IPS-11a (cell line): ENCODE results near the gene CELF2.

Source experiments
- H3K4me3 ChIP-seq: one replicate; pipeline ENCODE4 v1.5.1; 2013; ENCODE audit warnings: low read depth, low read length, control low read depth

The CELF2 gene

GRCh38 chr10:11242443-11243387 lies 225.0 kb downstream of the CELF2 start:
- H3K4me3 ChIP-seq: no peak overlapping the region

- no peak overlapping the region for H3K4me3 ChIP-seq
Observed at GRCh38 chr10:11243425-11244222, 226.0 kb downstream of the CELF2 start.

DNA sequence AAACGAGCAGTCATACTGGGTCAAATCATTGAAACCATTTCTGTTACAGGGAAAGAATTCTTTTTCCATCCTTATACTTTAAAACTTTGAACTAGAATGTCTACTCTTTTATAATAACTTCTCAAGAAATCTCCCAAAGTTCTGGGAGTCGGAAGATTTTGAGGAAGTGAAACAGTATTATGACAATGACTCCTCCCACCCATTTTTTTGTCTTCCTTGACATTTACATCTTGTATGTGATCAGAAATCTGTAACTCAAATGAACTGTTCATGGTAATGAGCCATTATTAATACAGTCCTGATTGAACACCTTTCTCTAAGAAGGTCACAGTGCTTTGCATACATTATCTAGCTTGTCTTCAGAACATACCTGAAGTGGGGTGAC lies 227.4 kb downstream of the CELF2 start:
- no peak overlapping the region for H3K4me3 ChIP-seq

DNA sequence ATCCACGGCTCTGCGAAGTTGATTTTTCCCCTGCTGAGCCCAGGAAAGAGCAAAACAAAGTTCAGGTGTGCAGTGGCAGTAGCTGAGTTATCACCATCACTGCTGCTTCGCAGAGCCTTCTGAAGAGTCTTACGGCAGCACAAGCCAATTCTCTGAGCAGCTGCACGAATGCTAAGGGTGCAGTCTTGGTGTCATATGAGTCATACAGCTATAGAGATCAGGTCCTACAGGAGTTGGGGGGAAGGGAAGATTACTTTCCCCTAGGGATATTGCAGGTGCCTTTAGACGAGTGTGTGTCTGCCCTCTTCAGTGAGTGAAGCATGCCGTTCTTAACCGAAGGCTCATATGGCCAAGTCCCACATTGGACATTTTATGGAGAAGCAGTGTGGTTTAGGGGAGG lies 227.8 kb downstream of the CELF2 start:
- H3K4me3 ChIP-seq: no peak overlapping the region

DNA sequence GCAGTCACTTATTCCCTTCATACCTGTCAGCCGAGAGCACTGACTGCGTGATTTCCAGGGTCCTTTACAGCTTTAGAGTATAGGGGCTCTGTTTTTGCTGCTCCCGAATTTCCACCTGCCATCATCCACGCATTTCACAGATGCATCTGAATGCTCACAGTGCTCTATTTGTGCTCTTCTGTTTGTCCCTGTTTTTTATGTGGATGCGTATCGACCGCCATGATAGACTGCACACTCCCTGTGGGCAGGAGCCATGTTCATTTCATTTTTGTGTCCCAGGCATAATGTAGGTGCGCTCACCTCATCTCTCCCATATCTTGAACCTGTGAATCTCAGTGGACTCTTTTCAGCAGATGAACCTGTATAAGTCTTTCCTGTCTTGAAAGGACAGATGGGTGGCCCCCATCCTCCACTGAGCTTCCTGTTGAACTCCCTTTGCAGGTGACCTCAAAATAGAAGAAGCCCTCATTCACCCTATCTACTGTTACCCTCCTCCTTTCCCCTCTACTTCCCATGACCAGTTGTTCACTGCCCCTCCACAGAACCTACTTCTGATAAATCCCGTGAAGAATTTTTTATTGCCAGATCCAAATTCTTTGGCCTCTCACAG lies 228.4 kb downstream of the CELF2 start:
- H3K4me3 ChIP-seq: no peak overlapping the region

DNA sequence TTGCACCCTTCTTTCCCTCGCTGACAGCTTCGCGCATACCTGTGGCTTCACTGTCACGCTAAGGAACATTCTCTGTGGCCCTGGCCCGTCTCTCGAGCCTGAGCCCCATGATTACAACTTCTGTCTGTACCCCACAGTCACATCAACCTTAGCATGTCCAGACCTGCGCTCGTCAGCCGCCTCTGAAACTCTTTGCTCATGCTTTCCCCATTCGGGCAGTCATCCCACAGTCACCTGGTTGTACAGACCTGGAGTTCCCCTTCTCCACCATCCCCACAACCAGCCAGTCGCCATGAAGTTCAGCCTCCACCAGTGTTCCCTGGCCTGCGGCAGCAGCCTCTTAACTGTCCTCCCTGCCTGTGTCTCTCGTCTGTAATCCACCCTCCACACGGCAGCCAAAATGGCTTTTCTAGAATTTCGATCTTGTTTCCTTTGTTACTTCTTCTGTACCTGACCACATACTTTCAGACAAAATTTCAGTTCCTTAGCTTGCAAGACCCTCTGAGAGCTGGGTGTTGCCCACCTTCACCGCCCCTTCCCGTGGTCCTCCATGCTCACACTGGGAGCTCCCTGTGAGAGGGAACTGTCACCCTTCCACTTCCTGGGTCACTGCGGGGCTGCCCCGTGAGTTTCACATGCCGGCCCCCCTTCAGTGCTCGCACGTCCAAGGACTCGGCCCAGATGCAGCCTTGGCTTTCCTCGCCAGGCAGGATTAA lies 229.2 kb downstream of the CELF2 start:
- no peak overlapping the region for H3K4me3 ChIP-seq

- H3K4me3 ChIP-seq: no peak overlapping the region
Observed at GRCh38 chr10:11249152-11249807, 231.6 kb downstream of the CELF2 start.

DNA sequence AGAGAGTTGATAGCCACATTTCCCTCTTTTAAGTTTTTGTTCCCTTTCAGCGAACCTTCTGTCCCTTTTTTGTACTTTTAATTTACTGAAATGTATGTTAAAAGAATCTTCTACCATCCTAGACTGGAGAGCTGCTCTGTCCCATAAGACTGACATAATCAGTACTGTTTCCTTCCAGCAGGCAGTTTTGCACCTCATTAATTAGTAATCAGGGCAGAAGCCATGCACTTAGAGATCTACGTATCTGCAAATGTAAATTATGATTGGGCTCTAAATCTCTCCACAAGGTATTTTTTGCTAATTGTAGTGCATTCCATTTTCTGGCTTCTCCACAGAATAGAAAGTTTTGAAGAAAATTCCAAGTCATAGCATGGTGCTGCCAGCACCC lies 232.1 kb downstream of the CELF2 start:
- no peak overlapping the region for H3K4me3 ChIP-seq

- no peak overlapping the region for H3K4me3 ChIP-seq
Observed at GRCh38 chr10:11250304-11250703, 232.6 kb downstream of the CELF2 start.

- no peak overlapping the region for H3K4me3 ChIP-seq
Observed at GRCh38 chr10:11252887-11253286, 235.2 kb downstream of the CELF2 start.

DNA sequence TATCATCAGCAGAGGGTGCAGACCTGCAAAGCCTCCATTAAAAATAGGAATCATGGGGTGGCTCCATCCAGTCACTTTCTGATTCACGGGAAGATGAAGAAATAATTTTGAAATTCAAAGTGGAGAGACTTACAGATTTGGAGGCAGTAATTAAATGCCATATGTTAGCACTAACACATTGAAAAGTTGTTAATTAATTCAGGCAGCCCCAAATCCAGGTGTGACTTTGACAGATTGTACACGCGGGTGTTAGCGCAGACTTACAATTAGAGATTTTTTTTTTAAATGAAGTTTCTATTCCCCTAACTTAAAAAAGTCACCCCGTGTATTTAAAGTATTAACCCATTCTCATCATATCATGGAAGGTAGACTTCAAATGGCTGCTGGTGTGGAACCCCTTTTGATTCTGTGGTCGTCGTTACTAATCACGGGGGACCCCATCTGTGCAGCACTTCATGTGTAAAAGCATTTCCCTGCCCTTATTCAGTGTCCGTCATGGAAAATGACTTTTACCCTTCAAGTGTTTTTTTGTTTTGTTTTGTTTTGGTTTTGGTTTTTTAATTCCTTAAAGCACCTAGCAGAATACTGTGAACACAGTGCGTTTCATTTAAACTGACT lies 235.8 kb downstream of the CELF2 start:
- no peak overlapping the region for H3K4me3 ChIP-seq

GRCh38 chr10:11255156-11255555 lies 237.5 kb downstream of the CELF2 start:
- H3K4me3 ChIP-seq: no peak overlapping the region

DNA sequence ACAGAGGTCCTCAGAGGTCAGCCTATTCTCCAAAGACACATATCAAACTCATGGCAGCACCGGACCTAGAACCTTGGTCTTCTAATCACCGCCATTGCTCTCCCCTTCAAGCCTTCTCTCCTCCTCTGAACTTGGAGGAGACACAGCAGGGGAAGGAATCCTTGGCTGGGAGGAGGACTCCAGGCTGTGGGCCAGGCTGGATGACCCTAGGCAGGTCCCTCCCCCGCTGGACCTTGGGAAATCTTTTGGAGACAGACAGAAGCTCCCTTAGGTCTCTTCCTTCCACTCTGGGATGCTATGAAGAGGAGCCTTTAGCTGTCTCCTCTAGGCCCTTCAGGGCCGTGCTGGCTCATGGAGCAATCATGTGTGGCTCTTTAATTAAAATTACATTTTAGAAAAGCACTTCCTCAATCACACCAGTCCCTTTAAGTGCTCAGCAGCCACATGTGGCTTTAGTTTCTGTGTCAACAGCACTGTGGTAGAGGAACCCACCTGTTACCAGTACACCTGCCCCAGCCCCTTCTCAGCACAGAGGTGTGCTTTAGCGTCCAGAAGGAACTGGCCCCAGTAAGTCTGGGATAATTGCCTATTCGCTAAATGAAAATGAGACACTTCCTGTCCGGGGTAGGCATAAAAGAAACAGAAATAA lies 238.2 kb downstream of the CELF2 start:
- no peak overlapping the region for H3K4me3 ChIP-seq

GRCh38 chr10:11256896-11257295 lies 239.2 kb downstream of the CELF2 start:
- no peak overlapping the region for H3K4me3 ChIP-seq

DNA sequence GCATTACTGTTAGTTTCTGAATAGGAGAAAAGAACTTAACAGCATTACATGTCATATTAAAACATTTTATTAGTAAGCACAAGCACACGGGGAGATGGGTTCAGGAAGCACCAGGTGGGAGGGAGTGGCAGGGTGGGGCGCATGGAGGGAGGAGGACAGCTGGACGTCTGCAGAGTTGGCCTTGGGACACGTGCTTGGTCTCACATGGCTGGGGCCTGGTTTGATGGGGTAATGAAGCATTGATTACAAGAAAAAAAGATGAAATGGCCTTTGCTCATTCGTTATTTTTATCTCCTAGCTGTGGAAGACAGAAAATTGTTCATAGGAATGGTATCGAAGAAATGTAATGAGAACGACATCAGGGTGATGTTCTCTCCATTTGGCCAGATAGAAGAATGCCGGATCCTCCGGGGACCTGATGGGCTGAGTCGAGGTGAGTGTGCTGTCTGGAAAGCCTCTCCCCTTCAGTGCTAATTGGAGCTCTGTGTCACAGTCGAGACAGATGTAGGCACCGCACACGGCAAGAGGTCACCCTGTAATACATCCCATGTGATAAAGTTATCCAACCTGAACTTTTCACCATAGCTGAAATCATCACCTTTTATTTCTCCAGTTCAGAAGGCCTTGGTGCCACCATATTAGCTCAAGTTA lies 239.9 kb downstream of the CELF2 start:
- no peak overlapping the region for H3K4me3 ChIP-seq

GRCh38 chr10:11260170-11260569 lies 242.5 kb downstream of the CELF2 start:
- H3K4me3 ChIP-seq: no peak overlapping the region

DNA sequence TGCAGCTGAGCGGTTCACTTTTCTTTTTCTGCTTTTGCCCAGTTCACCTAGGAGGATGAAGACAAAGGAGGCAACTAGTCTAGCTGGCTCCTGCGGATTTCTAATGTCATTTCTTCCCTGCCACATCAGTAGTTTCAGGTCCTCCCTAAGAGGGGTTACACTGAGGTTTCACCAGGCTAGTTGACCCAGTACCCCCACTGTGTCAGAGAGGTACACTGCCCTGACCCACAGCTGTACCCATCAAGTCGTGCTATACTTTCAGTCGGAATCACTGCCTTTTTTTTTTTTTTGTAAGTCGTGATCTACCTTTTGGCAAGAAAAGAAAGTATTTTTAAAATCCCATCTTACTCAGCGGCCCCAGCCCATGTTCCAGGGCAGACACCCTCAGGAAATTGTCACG lies 243.5 kb downstream of the CELF2 start:
- no peak overlapping the region for H3K4me3 ChIP-seq

DNA sequence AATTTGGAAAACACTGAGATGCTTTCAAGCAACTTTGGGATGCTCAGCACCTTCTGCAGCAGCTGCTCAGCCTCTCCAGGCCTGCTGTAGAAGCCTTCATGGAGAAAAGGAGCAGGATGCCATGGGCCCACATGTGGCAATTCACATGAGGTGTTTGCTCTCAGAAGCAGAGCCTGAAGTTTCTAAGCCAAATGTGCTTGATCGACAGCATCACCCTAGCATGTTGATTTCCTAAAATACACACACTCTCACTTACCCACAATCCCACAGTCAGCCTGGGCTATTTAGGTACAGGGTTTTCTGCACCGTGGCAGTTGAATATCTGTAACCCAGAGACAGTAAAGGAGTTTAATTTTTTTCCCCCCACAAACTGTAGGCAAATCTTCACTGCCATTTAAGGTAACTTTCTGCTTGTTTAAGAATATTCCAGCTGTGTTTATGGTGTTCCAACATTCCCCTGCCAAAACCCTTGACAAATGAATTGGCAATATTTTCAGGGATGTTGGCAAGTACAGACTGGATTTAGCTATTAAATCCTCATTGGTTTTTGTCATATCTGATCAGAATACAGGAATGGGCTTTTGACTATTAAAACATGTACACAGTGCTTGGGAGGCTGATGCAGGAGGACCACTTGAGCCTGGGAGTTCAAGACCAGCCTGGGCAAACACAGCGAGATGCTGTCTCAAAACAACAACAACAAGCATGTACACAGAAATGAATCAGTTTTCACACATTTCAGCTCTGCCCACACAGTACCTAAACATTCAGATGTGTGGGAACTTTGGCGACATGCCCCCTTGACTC lies 244.2 kb downstream of the CELF2 start:
- no peak overlapping the region for H3K4me3 ChIP-seq
